Activated CD4-positive, alpha-beta T cell treated with anti-CD3 and anti-CD28 coated beads for 1 hour (primary cell): ENCODE results near the gene GALNT2.

Experiments used
- DNase-seq: peaks from one replicate; pipeline ENCODE4 v3.0.0-alpha.2; 2020

Gene GALNT2

DNA sequence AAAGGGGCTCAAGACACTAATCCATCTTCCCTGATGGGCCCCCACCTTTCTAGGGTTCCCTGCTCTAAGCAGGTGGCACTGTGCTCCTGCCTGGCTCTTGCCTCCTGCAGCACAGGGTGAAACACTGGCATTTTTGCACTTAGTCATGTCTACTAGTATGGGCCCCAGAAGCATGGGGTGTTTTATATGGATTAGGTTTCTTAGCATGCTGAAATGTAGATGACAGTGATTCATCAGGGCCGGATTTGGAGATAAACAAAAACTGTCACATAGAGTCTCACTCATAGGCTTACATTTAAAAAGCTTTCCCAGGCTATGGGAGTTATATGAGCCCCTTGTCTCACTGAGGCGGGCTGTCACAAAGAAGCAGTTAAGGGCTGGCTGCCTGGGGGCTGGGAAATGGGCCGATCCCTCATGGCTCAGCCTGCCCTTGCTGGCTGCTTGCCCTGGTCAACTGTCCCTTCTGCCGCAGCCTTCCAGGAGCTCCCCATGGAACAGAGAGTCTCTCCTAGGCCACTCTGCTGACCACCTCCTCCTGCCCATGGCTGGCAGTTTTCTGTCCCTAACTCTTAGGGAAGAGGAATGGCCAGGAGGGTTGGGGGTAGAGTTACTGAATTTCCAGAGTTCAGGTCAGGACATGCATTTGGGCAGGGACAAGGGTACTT is 6.5 kb downstream of the GALNT2 start:
- DNase-seq = no peak

DNA sequence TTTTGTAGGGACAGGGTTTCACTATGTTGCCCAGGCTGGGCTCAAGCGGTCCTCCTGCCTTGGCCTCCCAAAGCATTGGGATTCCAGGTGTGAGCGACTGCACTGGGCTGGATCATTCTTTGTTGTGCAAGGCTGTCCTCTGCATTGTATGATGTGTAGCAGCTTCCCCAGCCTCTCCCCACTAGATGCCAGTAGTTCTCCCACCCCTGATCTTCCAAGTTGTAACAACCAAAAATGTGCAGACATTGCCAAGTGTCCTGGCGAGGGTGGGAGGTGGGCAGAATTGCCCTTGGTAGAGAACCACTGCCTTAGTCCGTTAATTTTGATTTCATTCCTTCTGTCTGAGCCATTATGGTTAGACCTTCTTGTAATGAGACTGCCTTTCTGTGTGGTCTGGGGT is 7.2 kb downstream of the GALNT2 start:
- no peak for DNase-seq

DNA sequence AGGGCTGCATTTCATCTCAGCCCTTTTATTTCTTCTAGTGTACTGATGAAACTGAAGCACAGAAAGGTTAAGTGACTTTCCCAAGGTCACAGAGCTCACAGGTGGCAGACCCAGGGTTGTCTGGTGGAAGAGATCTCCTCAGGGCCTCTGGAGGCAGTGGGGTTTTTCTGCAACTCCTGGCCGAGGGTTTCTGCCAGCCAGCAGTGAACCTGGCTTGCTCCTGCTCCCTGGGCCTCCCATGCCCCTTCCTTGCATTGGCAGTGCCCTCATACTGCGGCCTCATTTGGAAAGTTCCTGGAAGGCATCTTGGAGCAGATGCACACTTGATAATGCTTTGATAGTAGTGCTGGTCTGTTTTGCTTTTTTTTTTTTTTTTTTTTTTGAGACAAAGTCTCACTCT is 7.7 kb downstream of the GALNT2 start:
- DNase-seq = no peak

DNA sequence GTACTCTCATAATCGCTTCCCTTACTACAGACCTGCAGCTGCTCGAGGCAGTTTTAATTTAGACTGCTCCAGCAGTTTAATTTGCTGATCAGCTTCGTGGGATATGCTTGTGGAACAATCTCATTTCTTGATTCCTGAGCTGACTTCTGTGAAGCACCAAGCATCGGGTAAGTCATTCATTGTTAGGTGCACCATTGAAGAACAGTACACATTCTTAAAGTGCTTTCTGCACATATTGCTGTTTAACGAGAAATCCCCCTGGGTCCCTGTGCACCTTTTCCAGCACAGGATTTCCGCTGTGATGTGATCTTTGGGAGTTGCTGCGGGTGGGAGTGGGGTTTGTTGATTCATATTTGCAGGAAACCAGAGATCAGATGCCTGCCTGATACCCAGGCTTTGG is 9.1 kb downstream of the GALNT2 start:
- DNase-seq = no peak

DNA sequence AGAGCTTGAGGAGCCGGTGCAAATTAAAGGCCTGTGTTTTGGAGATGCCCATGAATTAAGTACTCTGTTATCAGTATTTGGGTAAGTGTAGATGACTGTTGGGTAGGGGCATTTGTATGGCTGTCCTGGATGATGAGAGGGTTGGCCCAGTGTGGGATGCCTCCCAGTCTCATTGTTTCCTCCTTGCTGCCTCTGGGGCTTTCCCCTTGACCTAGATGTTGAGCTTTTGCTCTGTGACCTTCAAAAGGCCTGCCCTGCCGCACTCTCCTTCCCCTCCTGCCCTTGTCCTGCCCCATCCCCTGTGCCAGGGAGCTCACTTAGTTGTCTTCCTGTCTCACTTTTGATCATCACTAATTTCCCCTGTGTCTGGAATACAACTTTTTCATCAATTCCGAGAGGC is 10.0 kb downstream of the GALNT2 start:
- DNase-seq = no peak

DNA sequence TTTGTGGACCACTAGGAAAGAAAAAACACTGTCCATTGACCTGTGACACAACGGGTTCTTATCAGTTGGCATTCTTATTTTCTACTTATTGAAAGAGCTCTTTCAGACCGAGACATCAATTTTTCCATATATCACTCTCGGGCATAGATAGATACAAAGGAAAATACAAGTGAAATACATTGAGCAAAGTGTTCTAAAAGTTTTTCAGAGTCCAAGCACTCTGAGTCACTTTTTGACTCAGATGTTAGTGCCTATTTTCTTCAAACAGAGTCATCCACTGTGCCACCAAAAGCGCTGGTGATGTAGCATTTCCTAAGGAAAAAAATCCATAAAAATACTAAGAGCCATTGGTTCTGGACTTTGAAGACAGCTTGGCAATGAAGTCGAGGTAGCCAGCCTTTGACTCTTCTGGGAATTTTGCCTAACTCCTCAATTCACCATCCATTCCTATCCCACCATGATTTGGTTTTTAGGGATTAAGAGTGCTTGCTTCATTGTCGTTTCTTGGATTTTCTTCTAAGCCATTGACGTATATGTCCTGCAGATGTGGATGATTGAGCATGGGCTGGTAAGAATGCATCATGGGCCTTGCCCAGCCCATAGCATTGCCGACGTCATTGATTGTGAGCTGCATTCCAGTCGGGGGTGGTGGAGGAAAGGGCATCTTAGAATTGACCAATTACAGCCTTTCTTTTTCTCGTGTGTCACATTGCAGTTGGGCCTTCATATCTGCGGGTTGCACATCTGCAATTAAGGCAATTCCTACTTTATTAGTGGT is 10.6 kb downstream of the GALNT2 start:
- no peak for DNase-seq

DNA sequence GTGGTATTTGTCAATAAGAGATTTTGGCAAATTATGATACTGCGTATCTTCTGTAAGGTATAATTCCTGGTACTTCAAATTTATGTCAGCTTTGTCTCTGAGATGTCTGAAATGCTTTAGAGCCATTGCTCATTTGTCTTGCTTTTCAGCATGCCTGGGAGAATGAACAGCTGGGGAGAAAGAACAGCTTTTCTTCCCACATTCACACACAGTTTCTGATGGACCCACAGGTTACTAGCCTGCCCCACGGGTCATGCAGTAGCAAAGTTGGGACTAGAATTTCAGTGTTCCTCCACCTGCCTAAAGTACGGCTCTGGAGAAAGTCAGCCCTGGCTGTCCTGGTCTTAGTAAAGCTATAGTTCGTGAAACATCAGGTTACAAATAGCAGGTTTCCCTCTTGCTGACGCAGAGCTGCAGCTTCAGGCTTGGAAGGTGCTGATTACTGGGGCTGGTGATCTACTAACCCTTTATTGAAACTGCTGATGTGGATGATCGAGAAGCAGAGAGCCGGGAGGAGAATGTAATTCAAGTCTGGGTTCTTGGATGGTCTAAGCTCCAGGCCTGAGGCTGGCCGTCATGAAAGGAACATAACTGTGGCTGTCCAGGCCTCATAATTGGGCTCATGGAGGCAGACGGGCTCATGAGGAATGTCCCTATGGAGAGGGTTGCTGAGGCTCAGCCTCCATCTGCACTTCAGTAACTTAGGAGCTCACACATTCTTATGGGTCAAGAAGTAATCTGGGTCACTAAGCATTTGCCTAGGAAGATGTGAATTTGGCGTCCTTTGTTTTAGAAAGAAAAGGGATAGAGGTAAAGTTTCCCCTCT is 12.4 kb downstream of the GALNT2 start:
- DNase-seq = no peak

DNA sequence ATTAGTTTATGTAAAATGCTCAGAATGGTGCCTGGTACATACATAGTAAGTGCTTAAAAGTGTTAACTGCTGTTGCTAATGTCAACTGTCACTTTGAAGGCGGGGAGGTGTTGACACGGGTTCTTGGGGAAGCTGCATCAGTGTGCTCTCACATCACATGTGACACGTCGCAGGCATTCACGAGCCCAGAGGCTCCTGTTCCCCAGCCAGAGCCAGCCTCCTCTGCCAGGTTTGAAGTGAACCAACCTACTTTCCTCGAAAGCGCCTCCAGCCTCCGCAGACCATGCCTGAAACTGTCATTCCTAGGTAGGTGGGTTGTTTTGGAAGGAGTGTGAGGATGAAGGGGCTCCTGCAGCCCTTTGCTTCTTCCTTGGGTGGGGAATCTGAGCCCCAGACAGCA is 13.8 kb downstream of the GALNT2 start:
- no peak for DNase-seq

DNA sequence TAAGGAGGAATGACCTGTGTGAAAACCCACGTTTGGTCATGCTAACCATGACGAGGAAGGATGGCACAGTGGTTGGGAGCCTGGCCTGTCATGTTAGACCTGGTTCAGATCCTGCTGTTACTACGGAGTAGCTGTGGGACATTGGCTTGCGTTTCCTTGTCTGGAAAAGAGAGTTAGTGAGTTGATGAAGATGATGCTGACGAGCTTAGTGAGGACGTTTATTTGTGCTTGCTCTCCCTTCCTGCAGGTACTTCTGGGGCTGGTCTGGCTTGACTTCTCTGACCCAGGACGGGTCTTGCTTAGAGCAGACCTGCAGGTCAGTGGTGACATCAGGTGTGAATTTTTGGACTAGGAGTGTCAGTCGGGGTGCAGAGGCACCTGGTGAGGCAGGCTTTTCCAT is 14.7 kb downstream of the GALNT2 start:
- no peak for DNase-seq

DNA sequence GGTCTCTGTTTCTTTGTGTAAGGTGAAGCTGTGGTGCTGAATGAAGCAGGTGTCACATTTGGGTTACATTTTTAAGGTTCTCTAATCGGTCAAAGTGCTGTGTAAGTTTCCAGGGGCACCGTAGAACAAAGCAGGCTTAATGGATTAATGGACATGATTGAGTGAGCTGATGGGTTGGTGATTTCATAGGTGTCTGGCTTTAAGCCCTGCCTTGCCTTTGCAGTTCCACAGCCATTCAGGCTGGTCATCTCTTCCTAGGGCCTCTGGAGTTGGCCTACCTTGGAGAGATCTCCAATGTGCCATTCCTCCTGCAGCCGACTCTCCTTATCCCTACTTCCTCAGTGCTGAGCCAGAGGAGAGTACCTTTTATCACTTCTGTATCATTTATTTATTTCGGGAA is 15.2 kb downstream of the GALNT2 start:
- no peak for DNase-seq

DNA sequence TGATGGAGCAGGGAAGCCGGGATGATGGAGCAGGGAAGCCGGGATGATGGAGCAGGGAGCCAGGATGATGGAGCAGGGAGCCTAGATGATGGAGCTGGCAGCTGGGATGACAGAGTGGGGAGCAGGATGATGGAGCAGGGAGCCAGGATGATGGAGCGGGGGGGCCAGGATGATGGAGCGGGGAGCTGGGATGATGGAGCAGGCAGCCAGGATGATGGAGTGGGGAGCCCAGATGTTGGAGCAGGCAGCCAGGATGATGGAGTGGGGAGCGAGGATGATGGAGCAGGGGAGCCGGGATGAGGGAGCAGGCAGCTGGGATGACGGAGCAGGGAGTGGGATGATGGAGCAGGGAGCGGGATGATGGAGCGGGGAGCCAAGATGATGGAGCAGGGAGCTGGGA is 16.0 kb downstream of the GALNT2 start:
- DNase-seq = no peak

DNA sequence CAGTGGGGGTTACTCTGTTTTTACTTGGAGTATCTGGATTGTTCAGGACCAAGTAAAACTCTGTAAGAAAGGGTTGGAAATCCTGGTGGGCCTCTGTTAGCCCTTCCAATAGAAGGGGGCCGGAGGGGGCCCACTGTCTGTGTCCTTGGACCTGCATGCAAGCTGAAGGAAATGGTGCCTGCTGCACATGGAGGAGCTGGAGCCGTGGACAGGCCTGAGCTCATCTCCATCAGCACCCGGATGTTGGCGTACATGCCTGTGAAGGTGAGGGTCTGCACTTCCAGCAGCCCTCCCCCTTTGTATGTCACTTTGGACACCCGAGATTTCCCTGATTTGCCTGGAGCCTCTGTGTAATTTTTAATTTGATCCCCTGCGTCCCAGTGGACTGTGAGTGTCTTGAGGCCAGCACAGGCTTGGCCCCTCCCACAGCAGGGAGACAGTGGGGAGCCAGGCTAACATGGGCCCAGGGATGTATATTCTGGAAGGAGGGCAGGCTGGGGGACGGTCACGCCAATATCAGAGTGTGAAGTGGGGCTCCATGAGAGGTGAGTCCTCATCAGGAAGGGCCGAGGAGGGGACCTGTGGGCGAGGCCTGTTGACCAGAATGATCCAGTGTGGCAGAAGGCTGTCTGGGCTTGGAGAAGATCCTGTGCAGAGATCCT is 16.8 kb downstream of the GALNT2 start:
- DNase-seq = no peak

DNA sequence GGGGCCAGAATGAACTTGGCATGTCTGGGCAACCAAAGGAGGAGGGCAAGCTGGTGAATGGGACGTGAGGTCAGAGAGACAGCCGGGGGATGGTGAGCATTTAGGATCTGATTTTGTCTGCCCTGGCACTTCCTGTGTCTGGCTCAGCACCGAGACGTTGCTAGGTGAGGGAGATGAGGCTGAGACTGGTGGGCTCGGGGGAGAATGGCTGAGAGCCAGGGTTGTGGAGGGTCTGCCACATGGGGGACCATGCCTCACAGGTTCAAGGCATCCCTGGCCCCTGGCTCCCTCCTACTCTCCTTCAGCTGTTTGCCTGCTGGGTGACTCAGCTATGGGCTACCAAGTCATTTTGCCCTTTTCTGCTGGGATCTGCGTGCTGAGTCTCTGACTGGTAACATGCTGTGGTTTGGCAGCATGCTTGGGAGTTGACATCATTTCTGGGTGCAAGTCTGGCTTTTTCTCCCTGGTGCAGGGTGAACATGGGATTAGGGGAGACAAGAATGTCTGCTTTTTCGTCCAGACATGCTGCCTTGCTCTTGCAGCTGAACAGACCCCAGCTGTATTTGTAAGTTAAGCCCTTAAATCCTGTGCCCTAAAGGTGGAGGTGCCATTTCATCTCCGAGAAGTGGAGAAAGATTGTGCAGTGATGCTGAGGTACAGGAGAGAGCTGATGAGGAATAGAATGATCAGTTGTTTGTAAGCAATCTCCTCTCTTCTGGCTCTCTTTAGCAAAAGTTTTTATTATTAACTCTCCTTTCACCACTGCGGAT is 17.6 kb downstream of the GALNT2 start:
- DNase-seq = no peak

DNA sequence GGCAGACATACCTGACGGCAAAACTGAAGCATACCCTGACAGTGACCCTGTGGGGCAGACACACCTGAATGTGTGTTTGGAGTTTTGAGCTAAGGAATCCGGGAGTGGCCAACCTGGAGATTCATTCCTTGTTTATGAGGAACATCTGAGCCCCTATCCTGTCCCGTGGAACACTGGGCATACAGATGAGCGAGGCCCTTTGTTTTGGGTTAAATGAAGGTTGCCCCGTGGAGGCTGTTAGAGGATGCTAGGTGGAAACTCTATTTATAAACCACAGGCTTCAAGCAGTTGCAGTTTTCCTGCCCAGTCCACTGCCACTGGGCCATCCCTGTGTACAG is 18.1 kb downstream of the GALNT2 start:
- no peak for DNase-seq

DNA sequence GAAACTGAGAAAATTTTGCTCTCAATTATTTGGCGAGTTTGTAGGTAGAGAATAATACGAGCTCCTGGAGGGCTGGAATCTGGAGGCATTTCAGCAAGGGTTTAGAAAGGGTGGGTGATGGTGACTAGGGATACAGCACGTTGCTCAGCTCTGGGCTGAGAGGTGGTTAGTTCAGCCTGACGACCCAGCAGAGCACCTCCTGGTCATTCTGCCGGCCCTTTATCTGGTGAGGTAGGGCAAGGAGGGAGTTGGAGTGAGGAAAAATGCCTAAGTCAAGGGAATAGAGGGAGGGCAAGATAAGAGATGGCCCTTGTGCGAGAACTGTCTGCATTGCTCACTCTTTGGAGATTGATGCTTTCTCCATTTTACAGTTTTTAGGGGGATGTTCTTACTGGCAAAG is 19.1 kb downstream of the GALNT2 start:
- no peak for DNase-seq

DNA sequence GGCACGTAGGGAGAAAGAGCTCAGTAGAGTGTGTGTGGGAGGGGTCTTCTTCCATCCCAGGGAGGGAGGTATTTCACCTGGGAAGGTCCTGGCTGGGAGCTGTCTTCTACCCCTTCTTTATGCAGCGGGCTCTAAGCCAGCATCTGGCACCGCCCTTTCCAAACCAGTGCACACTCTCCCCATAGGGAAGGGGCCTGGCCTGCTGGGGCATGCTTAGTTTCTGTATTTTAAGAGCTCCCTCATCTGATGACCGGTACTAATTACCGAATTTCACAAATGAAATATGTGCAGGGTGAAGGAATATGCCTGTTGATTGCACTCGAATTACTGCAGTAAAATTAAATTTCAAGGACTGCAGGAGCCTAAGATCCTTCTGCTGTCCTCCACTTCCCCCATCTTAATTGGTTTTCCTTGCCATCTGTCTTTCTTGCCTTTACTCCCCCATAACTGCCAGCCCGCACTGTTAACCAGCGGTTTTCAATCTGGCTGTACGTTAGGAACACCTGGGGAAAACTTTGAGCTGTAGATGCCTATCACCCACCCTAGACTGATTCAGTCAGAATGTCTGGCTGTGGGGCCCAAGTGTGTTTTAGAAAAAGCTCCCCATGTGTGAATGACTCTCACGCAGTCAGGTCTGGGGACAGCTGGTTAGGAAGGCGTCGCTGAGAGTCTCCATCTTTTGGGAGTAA is 20.1 kb downstream of the GALNT2 start:
- DNase-seq = no peak

DNA sequence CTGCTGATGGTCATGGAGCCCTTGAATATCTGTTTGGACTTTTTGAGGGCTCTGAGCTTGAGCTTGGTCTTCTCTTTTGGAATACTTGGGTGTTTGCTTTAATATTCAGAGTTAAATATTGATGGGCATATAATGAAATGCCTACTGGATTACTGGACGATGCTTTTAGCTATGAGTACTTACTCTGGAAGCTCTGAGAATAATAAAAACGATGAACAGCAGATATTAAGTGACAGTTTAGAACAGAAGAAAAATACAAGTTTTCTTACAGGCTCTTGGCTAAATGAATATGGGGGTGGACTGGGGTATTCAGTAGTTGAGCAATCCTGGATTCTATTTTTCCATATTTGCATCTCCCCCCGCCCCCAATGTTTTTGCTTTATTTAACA is 20.7 kb downstream of the GALNT2 start:
- no peak for DNase-seq

DNA sequence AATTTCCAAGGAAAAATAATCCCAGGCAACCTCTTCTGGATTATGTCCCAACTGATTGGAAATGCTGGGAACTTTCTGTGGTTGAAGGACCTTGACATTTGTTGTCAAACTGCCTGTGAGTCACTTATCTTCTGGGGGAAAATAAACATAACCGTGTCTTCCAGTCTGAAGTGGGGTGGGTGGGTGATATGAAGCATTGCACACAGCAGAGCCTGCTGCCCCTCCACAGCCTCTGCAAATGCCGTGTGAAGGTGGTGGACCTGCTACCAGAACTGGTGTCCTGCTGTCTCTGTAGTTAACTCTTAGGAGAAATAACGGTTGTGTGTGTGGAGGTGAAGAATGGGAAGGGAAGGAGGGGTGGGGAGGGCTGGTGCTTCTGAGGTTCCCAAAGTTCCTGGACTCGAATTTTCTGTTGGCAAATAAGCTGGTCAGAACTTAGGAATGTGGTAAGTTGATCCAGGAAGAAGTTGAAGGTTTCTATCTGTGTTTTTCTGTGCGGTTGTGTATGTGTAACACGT is 23.2 kb downstream of the GALNT2 start:
- DNase-seq = no peak

DNA sequence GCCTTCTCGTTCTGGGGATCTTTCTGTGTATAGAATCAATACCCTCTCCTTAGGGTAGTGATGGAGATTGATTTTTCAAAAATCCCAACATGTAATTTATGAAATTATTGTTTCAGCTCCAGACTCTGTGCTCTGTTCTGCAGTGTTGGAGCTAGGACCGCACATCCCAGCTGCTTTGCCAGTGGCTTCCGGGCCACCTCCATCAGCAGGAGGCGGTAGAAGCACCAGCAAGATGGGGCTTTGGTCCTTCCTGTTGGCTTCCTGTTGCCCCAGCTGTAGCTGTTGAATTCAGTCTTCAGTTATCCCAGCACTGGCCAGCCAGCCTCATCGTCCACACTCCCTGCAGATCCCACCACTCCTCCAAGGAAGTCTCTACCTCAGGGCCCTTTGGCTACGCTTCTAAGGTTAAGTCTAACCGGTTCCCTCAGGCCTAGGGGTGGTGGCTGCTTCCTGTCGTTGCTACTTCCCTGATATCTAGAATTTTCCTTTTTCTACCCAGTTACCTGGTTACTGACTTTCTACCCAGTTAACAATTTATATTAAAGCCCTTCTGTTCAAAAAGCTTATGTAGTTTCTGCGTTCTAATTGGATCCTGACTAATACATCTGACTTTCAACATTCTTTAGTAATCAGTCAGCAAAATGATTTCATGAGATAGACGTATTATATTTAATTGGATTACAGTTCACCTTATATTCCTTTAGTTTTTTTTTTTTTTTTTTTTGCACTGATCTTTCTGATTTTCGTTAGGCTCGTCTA is 24.6 kb downstream of the GALNT2 start:
- no peak for DNase-seq

DNA sequence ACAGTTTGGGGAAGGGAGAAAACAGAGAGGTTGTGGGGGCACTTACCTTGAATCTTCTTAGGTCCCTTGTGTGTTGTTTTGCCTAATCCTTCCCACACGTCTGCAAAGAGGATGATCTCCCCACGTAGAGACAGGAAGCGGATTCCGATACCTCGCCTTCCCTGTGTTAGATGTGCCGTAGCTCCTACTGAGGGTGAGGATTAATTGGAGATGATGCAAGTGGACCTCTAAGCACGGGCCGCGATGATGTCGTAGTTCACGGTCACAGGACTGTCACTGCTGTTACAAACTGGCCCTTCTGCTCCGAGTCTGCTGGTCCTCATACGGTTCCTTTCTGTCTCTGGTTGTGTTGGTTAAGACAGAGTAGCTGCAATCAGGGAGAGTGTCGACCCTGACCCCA is 27.7 kb downstream of the GALNT2 start:
- DNase-seq = no peak

DNA sequence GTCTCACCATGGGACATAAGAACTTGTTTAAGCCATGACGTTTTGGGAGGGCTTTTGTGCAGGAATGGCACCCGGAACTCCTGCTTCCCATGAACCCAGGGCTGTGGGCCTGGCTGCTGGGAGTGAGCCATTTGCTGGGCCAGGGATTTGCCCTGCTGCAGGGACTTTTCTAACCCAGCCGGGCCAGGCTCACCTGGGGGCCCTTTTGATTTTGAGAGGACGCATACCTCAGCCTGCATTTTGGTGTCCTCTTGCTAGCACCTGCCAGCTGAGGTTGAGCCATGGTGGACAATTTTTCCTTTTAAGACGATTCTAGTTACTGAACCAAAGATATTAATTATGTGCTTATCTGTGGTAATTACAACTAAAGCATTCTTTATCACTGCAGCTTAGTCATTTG is 28.9 kb downstream of the GALNT2 start:
- DNase-seq = no peak
